ENCODE data around the gene CACNA2D1. TPM values are rescaled to one million over a fixed set of nuclear protein-coding genes. Genes with fewer than 3 reads are reported as not detected.

The CACNA2D1 gene
- total RNA-seq, 1 experiment from 2014 or later, result 0.77 TPM

DNA sequence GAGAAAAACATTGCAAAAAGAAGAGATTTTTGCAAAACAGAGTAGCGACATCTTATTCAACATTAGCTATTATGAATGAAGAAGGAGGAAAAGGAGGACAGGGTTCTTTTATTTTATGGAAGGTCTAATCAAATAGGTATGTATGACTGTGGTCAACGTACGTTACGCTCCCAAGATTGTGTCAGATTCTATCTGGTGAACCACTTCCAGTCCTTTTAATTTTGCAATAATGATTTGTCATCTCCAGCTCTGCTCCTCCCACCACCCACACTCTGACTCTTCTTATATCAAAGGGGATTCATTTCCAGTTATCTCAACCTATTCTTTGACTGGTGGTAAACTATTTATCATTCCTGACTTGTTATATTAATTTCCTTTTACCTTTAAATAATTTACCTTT lies 259.9 kb downstream of the CACNA2D1 start:
- H3K4me1 ChIP-seq (ENCODE audit: insufficient read depth, low read length), result 0 out of 2 replicates have a peak, but pooled peaks cover 11% of the 10 kb centered on the region
- DNase-seq (peak; percentile 70), ATAC-seq (peak; percentile 43; the same call in 1 of the 2 replicates)
- no peak overlapping the region for H3K27ac ChIP-seq (ENCODE audit: low read length)
- no peak overlapping the region for H3K4me2 ChIP-seq (ENCODE audit: low read length)
- POLR2A ChIA-PET (ENCODE audit: unreplicated experiment), result interaction anchor here (0.6 kb wide), 1 partner anchor 39 kb away, joined by 6 read pairs; no protein-coding TSS in a partner anchor
- no peaks in the 10 kb centered on the region for H3K79me2 ChIP-seq (ENCODE audit: low read length)
- H4K20me1 ChIP-seq (ENCODE audit: low read length), result no peaks in the 10 kb centered on the region
- no peaks in the 10 kb centered on the region for H3K9me3 ChIP-seq (ENCODE audit: low read length)
- CTCF ChIA-PET, result interaction anchor here (0.5 kb wide), 1 partner anchor 12 kb away, joined by 5 read pairs; no protein-coding TSS in a partner anchor
- intact Hi-C loops (cut with micrococcal nuclease), result no loop called here
- H3K4me3 ChIP-seq (ENCODE audit: low read length), result no peak overlapping the region
- no peak overlapping the region for H3K9ac ChIP-seq (ENCODE audit: low read length)
- BruUV-seq (replicated peaks), result no TSS peak
- no peaks in the 10 kb centered on the region for H3K36me3 ChIP-seq (ENCODE audit: low read depth, low read length)
- no peak overlapping the region for H2AFZ ChIP-seq (ENCODE audit: low read length)
- H3K9me2 ChIP-seq (replicated peaks; ENCODE audit: low read length), result no peaks in the 10 kb centered on the region
- no peaks in the 10 kb centered on the region for H3F3A ChIP-seq (ENCODE audit: low read length, unreplicated experiment)
- TF ChIP-seq, protein P1, sequence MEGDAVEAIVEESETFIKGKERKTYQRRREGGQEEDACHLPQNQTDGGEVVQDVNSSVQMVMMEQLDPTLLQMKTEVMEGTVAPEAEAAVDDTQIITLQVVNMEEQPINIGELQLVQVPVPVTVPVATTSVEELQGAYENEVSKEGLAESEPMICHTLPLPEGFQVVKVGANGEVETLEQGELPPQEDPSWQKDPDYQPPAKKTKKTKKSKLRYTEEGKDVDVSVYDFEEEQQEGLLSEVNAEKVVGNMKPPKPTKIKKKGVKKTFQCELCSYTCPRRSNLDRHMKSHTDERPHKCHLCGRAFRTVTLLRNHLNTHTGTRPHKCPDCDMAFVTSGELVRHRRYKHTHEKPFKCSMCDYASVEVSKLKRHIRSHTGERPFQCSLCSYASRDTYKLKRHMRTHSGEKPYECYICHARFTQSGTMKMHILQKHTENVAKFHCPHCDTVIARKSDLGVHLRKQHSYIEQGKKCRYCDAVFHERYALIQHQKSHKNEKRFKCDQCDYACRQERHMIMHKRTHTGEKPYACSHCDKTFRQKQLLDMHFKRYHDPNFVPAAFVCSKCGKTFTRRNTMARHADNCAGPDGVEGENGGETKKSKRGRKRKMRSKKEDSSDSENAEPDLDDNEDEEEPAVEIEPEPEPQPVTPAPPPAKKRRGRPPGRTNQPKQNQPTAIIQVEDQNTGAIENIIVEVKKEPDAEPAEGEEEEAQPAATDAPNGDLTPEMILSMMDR (conservative IDR thresholded peaks at IDR 0.05; ENCODE audit: low read depth, low read length), result no peak
- TF ChIP-seq EZH2 (IDR thresholded peaks at IDR 0.05; ENCODE audit: low read length, unreplicated experiment) (no peak), EZH2phosphoT487 (IDR thresholded peaks at IDR 0.05; ENCODE audit: borderline replicate concordance, low read length) (no peak)
- peaks cover 19% of the 10 kb centered on the region for H3K27me3 ChIP-seq (ENCODE audit: low read length)

DNA sequence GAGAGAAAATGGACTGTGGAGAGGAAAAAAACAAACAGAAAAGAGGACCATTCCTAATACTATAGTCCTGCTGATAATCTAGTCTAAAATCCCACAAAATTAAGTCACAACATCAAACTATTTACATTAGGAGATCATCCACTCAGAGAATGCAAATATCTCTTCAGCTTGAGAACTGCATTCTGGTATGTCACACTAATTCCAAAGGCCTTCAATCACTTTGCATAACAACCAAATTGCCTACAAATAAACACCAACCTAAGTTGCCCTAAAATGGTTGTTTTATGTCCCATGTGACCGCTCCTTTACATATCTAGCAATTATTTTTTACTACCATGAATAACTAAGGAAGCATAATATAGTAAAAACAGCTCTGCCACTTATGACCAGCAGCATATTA lies 264.3 kb downstream of the CACNA2D1 start:
- peaks cover 46% of the 10 kb centered on the region for H3K27me3 ChIP-seq (ENCODE audit: low read length)
- H2AFZ ChIP-seq (ENCODE audit: low read length), result no peak overlapping the region
- H3K79me2 ChIP-seq (ENCODE audit: low read length), result no peaks in the 10 kb centered on the region
- H3K9me2 ChIP-seq (replicated peaks; ENCODE audit: low read length), result no peaks in the 10 kb centered on the region
- intact Hi-C loops (cut with micrococcal nuclease), result loop anchor here (10.0 kb wide), 2 partner anchors 265 to 425 kb away; partner anchors contain the start of gene CACNA2D1
- no peak overlapping the region for H3K4me2 ChIP-seq (ENCODE audit: low read length)
- H3K27ac ChIP-seq (ENCODE audit: low read length), result no peak overlapping the region
- TF ChIP-seq, protein P1 (conservative IDR thresholded peaks at IDR 0.05; ENCODE audit: low read depth, low read length), result no peak
- TF ChIP-seq EZH2 (IDR thresholded peaks at IDR 0.05; ENCODE audit: low read length, unreplicated experiment) (no peak), EZH2phosphoT487 (IDR thresholded peaks at IDR 0.05; ENCODE audit: borderline replicate concordance, low read length) (no peak)
- no peak for ATAC-seq
- no peaks in the 10 kb centered on the region for H4K20me1 ChIP-seq (ENCODE audit: low read length)
- H3K4me3 ChIP-seq (ENCODE audit: low read length), result no peak overlapping the region
- POLR2A ChIA-PET (ENCODE audit: unreplicated experiment), result no interaction called here
- DNase-seq, result no peak
- H3K4me1 ChIP-seq (ENCODE audit: insufficient read depth, low read length), result 0 out of 2 replicates have a peak, but pooled peaks cover 11% of the 10 kb centered on the region
- H3K9ac ChIP-seq (ENCODE audit: low read length), result no peak overlapping the region
- CTCF ChIA-PET, result no interaction called here
- no TSS peak for BruUV-seq (replicated peaks)
- H3K9me3 ChIP-seq (ENCODE audit: low read length), result no peaks in the 10 kb centered on the region
- no peaks in the 10 kb centered on the region for H3F3A ChIP-seq (ENCODE audit: low read length, unreplicated experiment)
- H3K36me3 ChIP-seq (ENCODE audit: low read depth, low read length), result no peaks in the 10 kb centered on the region

DNA sequence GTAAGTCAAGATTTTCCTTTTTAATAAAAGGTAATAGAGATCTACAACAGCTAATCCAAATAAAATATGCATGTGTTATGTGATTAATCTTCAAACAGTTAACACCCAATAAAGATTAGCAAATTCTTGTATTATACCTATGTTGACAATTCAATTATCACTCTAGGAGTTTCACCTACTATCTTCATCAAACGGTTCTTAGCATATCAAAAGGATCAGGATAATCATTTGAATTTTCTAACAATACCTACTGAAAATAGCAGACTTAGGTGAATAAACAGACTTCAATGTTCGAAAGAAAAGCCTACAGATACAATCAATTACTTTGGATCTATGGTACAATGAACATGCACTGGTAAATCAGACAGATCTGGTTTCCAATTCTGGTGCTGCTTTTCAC lies 268.3 kb downstream of the CACNA2D1 start:
- no TSS peak for BruUV-seq (replicated peaks)
- Histone ChIP-seq H4K20me1 (ENCODE audit: low read length) (no peaks in the 10 kb centered on the region), H3K27me3 (ENCODE audit: low read length) (peaks cover 62% of the 10 kb centered on the region), H3K9me2 (replicated peaks; ENCODE audit: low read length) (no peaks in the 10 kb centered on the region), H3K79me2 (ENCODE audit: low read length) (no peaks in the 10 kb centered on the region), H3K27ac (ENCODE audit: low read length) (no peak overlapping the region), H3K9me3 (ENCODE audit: low read length) (no peaks in the 10 kb centered on the region), H3F3A (ENCODE audit: low read length, unreplicated experiment) (no peaks in the 10 kb centered on the region), H2AFZ (ENCODE audit: low read length) (no peak overlapping the region), H3K36me3 (ENCODE audit: low read depth, low read length) (no peaks in the 10 kb centered on the region), H3K4me1 (ENCODE audit: insufficient read depth, low read length) (no peaks in the 10 kb centered on the region), H3K9ac (ENCODE audit: low read length) (no peak overlapping the region), H3K4me2 (ENCODE audit: low read length) (no peak overlapping the region), H3K4me3 (ENCODE audit: low read length) (no peak overlapping the region)
- no peak for ATAC-seq
- intact Hi-C loops (cut with micrococcal nuclease), result loop anchor here (10.0 kb wide), 2 partner anchors 269 to 429 kb away; partner anchors contain the start of gene CACNA2D1
- ChIA-PET POLR2A (ENCODE audit: unreplicated experiment) (no interaction called here), CTCF (interaction anchor here (0.6 kb wide), 1 partner anchor 15 kb away, joined by 3 read pairs; no protein-coding TSS in a partner anchor)
- DNase-seq, result no peak
- no peak for TF ChIP-seq EZH2 (IDR thresholded peaks at IDR 0.05; ENCODE audit: low read length, unreplicated experiment)
- TF ChIP-seq, protein P1 (conservative IDR thresholded peaks at IDR 0.05; ENCODE audit: low read depth, low read length), result no peak

All from PC-3 (cell line).